ENCODE measurements around the gene TFAP2A.
A peak's percentile ranks its signal among the peaks of the same experiment; 100 is the strongest.

TFAP2A gene

GRCh38 chr6:10412461-10413261, 2.2 kb downstream of the TFAP2A start:
- DNase-seq (ENCODE audit: low read depth) = no peak

GRCh38 chr6:10411971-10412460, 2.9 kb downstream of the TFAP2A start:
- no peak for DNase-seq (ENCODE audit: low read depth)

DNA sequence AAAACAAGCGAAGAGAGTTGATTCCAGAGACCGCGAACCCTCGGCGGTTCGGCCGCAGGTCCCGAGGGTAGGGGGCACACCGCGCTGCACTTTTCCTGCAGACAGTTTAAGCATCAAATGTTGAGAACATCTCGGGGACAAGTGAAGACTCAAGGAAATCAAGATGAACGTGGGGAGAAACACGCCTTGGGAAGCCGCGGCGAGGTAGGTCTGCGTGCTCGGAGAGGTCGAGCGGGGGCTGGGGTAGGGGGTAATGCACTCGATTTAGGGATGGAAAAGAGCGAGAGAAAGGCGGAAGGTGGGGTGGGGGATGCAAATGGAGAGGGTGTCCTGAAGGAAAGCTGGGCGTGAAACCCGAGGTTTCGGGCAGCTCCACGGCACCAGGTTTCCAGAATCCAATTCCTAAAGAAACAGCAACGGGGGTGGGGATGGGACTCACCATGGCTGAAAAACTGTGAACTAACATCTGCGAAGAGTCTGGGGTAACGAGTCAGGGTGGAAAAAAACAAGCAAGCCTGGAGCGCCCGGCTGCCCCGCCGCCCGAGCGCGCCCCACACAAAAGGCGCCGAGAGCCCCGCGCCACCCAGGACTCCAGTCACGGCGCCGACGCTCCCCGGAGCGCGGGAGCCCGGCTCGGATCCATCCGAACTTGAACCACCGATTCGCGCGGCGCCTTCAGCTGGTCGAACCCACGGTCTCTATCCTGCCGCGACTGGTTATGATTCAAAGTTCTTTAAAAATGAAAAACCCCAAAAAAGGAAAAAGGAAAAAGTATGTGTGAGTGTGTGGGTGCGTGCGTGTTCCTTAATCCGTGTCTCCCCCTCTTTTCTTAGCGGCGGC, 3.5 kb downstream of the TFAP2A start:
- no peak for DNase-seq (ENCODE audit: low read depth)

- DNase-seq (ENCODE audit: low read depth) = no peak
Measured at GRCh38 chr6:10410207-10411050, 4.4 kb downstream of the TFAP2A start.

- no peak for DNase-seq (ENCODE audit: low read depth)
Measured at GRCh38 chr6:10409731-10410206, 5.1 kb downstream of the TFAP2A start.

DNA sequence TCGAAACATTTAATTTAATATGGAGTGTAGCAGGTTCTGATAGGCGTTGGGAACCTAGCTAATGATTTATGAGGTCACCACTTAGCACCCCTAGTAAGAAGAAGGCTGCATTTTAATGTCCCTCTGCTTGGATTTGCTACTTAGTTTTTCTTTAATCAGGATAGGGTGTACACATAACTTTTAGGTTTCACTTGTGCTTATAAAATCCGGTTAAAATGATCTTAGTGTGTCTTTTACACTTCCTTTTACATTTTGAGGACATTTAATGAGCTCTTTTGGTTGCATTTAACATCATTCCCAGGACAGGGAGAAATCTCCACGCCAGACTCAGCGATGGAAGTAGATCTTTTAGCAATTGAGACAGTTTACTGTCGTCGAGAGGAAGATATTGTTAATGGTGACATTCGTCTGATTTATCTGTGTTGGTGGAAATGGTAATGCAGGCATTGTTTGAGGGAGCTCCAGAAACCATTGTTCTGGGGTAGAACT, 5.6 kb downstream of the TFAP2A start:
- no peak for DNase-seq (ENCODE audit: low read depth)

DNA sequence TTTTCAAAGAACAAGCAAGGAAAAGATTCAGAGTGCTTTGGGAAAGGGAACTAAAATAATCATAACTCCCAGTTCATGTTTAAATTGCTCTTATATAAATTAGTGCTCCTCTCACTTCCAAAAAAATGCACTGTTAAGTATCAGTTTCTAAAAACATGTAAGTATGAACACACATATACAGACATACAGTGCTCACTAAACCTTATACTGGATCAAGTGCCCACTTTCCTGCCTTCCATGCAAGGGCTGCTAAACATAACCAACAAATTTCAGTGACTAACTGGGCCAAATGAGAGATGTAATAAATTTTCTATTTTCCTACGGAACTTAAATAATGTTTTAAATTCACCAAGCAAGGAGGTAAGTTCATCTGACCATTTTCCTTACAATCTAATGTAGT, 6.4 kb downstream of the TFAP2A start:
- DNase-seq (ENCODE audit: low read depth) = no peak

GRCh38 chr6:10407674-10408054, 7.2 kb downstream of the TFAP2A start:
- DNase-seq (ENCODE audit: low read depth) = no peak

DNA sequence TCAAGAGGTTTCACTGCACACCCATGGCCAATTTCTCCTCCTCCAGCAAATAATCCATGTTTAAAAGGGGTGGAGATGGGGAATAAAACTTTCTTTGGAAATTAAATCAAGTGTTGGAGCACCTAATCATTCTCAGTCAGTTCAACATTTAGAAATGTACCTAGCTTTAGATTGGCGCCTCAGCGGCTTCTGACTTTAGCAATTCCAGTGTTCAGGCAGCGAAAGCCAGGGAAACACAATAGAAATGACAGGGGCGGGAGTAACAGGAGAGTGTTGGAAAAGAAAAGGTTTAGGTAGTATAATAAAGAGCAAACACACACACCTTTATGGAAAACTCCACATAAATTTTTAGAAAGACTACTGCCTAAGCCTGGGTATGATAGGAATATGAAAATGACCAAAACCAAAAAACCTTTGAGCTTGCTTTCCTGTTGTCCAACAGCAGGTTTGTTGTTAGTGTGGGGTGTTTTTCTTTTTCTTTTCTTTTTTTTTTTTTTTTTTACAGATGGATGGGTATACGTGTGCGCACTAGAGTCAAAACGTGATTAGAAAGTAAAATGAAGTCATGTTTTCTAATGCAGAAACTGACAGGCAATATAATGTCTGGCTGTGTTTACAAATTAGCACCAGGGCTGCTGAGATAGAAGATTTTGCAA, 7.7 kb downstream of the TFAP2A start:
- DNase-seq (ENCODE audit: low read depth) = no peak

- DNase-seq (ENCODE audit: low read depth) = no peak
Measured at GRCh38 chr6:10406556-10406955, 8.3 kb downstream of the TFAP2A start.

DNA sequence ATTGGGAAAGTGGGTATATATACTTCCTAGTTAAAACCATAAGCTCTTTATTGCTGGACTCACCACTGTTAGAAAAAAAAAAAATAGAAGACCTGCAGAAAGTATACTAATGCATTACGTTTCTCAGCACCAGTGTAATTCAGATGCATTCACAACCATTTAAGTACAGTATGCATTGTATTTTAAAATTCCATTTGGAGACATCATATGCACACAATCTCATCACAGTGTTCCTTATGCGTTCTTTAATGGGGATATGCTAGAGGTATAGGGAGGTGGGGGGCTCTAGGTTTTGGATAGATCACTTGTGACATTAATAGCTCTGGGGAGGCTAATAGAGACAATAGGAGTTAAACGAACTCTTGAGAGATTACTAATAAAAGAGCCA, 9.4 kb downstream of the TFAP2A start:
- no peak for DNase-seq (ENCODE audit: low read depth)

GRCh38 chr6:10404799-10405512, 9.9 kb downstream of the TFAP2A start:
- no peak for DNase-seq (ENCODE audit: low read depth)

- DNase-seq (ENCODE audit: low read depth) = peak; percentile 71
Measured at GRCh38 chr6:10404107-10404798, 10.6 kb downstream of the TFAP2A start.

- DNase-seq (ENCODE audit: low read depth) = no peak
Measured at GRCh38 chr6:10403385-10404106, 11.3 kb downstream of the TFAP2A start.

- no peak for DNase-seq (ENCODE audit: low read depth)
Measured at GRCh38 chr6:10402648-10403311, 12.1 kb downstream of the TFAP2A start.

- no peak for DNase-seq (ENCODE audit: low read depth)
Measured at GRCh38 chr6:10401632-10402223, 13.1 kb downstream of the TFAP2A start.

DNA sequence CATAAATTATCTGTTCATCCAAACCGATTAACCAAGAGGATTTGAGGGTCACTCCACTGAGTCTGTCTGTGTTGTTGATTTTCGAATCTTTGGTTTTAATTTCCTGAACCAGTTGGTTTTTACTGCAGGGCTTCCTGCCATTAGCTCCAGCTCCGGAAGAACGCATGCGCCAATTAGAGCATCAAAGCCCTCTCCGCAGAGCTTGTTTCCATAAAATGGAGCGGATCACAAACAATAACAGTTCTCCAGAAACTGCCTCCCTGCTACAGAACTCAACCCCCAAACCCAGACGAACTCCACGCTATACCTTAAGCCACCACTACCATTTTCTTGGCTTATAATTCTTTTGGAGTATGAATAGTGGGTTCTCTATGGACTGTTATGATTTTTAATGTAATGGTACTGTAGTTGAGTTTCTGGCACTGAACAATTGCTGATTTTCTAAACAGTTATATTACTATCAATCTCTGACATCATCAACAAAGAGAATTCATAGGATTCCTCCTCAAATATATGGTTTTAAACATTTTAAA, 13.8 kb downstream of the TFAP2A start:
- no peak for DNase-seq (ENCODE audit: low read depth)

- no peak for DNase-seq (ENCODE audit: low read depth)
Measured at GRCh38 chr6:10400330-10400729, 14.5 kb downstream of the TFAP2A start.
